Activated naive CD4-positive, alpha-beta T cell treated with anti-CD3 and anti-CD28 coated beads, Interleukin-2, amount 10 ng/mL, durations not matched to agents 7 days and 5 days (primary cell): ENCODE data around the gene CDH13.

Experiments
- CTCF ChIA-PET: fragments of 350-600 bp; sonication (Branson Sonifier 250); formaldehyde crosslinking; loops from one replicate; lab custom pipeline; 2021; ENCODE audit warnings: antibody characterized with exemption; lab: Charles Lee
- DNase-seq: peaks from one replicate; pipeline ENCODE4 v3.0.0-alpha.2; 2020
- H3K27ac Mint-ChIP-seq: one replicate; pipeline ENCODE4 v1.8.0; 2021; ENCODE audit warnings: mild to moderate bottlenecking, moderate library complexity, mixed read lengths
- H3K27me3 Mint-ChIP-seq: one replicate; pipeline ENCODE4 v1.8.0; 2021; ENCODE audit warnings: mild to moderate bottlenecking, mixed read lengths
- H3K36me3 Mint-ChIP-seq: one replicate; pipeline ENCODE4 v1.8.0; 2021; ENCODE audit warnings: mixed read lengths
- H3K4me1 Mint-ChIP-seq: one replicate; pipeline ENCODE4 v1.8.0; 2021; ENCODE audit warnings: mixed read lengths
- H3K4me3 Mint-ChIP-seq: one replicate; pipeline ENCODE4 v1.8.0; 2021; ENCODE audit warnings: mild to moderate bottlenecking, moderate library complexity, mixed read lengths
- H3K9me3 Mint-ChIP-seq: one replicate; pipeline ENCODE4 v1.8.0; 2021; ENCODE audit warnings: mixed read lengths

The CDH13 gene

DNA sequence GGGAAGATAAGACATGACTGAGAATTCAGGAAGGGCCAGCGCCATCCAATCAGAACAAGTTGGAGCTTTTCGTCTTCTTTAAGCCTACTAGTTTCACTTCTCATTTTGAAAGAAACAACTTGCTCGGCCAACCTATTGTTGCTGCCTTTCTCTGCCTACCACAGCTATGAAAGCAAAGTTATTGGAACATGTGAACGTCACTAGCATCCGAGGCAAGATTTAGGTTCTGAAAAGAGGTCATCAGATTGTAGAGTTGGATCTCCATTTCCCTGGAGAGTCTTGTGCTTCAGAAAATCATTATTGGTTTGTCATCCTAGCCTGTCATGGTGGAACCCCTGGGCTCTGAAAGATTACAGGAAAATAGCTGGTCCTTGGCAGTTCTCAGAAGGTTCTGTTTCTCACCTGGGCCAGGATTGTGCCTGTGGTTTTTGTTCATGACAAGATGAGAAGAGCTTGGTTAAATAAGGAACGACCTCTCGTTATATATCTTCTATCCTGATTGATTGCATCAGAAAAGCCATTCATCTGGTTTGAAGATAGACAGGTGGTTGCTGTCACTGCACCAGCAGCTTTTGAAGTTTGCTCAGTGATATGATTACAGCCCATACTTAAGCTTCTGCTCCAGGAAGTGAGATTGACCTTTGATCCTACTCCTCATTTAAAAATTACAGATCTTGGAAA is 25.3 kb downstream of the CDH13 start:
- peak; percentile 32 for DNase-seq
- no peaks in the 10 kb centered on the region for H3K9me3 Mint-ChIP-seq
- peaks cover 5% of the 10 kb centered on the region for H3K27me3 Mint-ChIP-seq
- peak overlapping the region; percentile 95 for H3K27ac Mint-ChIP-seq
- CTCF ChIA-PET: interaction anchor here (1.0 to 3.7 kb wide), 4 partner anchors 10 to 21 kb away, joined by 3 to 13 read pairs (median 7); no protein-coding TSS in a partner anchor
- H3K4me3 Mint-ChIP-seq: peak overlapping the region; percentile 45
- H3K36me3 Mint-ChIP-seq: no peaks in the 10 kb centered on the region
- peaks cover 78% of the 10 kb centered on the region for H3K4me1 Mint-ChIP-seq

DNA sequence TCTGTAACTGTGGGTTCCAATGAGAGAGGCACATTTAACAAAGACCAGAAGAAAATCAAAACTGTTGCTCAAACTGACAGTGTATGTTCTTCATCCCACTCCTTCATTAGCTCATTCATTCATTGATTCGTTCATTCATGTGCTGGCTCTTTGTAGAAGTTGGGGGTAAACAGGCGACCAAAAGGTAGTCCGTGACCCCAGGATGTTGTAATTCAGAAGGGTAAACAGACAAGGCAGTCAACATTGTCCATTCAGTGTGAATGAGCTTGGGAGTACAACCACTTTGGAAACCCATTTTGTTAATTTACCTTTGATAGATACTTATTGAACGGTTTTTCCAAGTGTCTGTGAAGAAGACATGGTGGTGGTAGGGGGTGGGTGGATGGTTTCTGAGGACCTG is 26.1 kb downstream of the CDH13 start:
- H3K36me3 Mint-ChIP-seq: no peaks in the 10 kb centered on the region
- no peaks in the 10 kb centered on the region for H3K27me3 Mint-ChIP-seq
- H3K27ac Mint-ChIP-seq: peak overlapping the region; percentile 95
- CTCF ChIA-PET: interaction anchor here (1.0 to 3.7 kb wide), 3 partner anchors 13 to 22 kb away, joined by 3 to 13 read pairs (median 9); no protein-coding TSS in a partner anchor
- H3K4me1 Mint-ChIP-seq: peaks cover 85% of the 10 kb centered on the region
- DNase-seq: no peak
- no peak overlapping the region for H3K4me3 Mint-ChIP-seq
- no peaks in the 10 kb centered on the region for H3K9me3 Mint-ChIP-seq

DNA sequence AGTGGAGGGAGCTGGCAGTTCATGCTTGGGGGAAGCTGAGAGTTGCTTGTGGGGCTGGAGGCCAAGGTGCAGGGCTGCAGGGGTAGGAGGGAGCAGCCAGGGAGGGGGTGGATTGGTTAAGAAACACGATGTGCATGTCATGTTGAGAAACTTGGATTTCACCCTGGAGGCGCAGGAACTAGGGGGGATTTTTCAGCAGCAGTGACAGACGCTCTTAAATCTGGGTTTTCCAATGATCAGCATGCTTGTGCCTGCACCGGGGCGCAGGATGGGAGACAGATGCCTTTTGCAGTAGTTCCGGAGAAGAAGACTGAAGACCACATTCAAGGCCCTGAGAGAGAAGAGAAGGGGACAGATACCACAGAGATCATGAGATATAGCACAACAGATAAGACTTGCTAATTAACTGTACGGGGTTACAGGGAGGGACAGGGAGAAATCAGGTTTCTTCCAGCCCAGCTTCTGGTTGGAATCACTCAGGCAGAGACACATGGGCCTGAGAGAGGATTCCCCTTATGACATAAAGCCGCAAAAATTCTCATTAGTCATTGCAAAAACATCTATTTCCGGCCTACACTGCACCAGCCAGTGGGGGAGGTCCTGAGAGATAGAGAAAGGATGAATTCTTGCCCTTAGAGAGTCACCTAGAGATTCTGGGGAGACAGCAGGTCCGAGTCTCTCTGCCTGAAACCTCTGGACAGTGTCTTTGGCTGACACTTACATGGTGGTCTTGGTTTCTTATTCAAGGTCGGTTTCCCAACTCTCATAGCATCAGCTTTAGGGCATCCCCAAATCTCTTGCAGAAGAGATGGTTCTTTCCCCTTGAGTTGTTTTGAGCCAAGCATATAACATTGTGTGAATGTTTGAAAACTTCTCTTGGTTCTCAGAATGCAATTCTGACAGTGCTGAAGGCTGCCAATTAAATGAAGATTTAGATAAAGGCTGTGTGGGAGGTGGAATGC is 27.1 kb downstream of the CDH13 start:
- peak; percentile 59 for DNase-seq
- Mint-ChIP-seq H3K27me3 (no peaks in the 10 kb centered on the region), H3K36me3 (no peaks in the 10 kb centered on the region), H3K4me3 (peak overlapping the region; percentile 25), H3K4me1 (peaks cover 95% of the 10 kb centered on the region), H3K27ac (peak overlapping the region; percentile 92), H3K9me3 (no peaks in the 10 kb centered on the region)
- CTCF ChIA-PET: interaction anchor here (1.7 to 3.7 kb wide), 3 partner anchors 14 to 18 kb away, joined by 9 to 13 read pairs (median 10); no protein-coding TSS in a partner anchor

DNA sequence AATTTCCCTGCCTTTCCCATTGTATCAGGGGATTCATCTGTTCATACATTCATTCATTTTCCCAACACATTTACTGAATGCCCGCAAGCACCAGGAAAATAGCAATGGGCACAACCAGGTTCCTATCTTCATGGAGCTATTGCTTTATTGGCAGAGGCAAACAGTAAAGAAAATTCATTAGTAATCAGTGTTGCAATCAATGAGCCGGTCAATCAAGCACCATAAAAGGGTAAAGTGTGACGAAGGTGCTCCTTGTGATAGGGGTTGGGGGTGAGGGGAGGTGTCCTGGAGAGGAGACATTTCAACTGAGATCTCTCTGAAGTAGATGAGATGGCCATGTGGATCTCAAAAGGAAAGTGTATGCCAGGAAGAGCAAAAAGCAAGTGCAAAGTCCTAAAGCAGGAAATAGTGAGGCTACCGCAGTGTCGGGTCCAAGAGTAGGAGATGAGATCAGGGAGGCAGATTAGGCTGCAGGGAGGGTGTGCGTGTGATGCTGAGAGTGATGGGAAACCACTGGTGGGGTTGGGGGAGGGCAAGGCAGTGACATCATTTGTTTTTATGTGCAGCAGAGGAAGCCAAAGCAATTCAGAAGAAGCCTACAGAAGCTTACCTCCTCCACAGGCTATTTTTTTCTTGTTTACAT is 28.4 kb downstream of the CDH13 start:
- H3K36me3 Mint-ChIP-seq: peaks cover under 1% of the 10 kb centered on the region
- H3K27me3 Mint-ChIP-seq: no peaks in the 10 kb centered on the region
- peak overlapping the region; percentile 92 for H3K27ac Mint-ChIP-seq
- CTCF ChIA-PET: interaction anchor here (0.6 to 2.0 kb wide), 4 partner anchors 15 to 1167 kb away, joined by 3 to 10 read pairs (median 5); no protein-coding TSS in a partner anchor
- peaks cover 97% of the 10 kb centered on the region for H3K4me1 Mint-ChIP-seq
- peak; percentile 89 for DNase-seq
- no peaks in the 10 kb centered on the region for H3K9me3 Mint-ChIP-seq
- peak overlapping the region; percentile 13 for H3K4me3 Mint-ChIP-seq

DNA sequence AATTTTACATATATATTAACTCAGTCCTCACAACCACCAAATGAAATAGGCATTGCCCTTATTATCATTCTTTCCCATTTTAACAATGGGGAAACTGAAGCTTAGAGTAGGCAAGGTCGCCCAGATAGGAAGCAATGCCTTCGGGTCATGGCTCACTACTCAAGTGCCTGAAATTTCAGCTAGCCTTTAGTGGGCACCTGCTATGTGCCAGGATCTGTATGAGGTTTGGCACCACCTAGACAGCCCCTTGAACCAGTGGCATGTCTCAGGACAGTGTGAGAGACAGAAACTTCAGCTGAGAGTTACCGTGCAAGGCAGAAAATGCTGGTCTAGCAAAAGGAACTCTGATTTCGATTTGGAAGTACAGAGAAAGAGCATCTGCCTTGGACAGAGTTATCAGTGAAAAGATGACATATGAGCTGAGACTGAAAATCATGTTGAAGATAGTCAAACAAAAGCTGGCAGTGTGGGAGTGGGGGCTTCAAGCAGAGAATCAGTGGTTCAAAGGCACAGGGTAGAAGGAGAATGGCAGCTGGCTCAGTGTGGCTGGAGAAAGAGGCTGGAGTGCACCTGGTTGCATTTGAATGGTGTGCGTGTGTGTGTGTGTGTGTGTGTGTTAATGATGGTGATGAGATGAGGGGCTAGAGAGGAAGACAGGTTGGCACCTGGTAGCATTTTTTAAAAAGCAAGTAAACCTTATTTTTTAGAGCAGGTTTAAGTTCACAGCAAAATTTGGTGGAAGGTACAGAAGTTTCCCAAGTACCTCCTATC is 29.1 kb downstream of the CDH13 start:
- peak overlapping the region; percentile 92 for H3K27ac Mint-ChIP-seq
- DNase-seq: no peak
- peak overlapping the region; percentile 6 for H3K4me3 Mint-ChIP-seq
- CTCF ChIA-PET: interaction anchor here (0.6 to 2.0 kb wide), 4 partner anchors 15 to 1167 kb away, joined by 3 to 10 read pairs (median 5); no protein-coding TSS in a partner anchor
- H3K36me3 Mint-ChIP-seq: peaks cover 3% of the 10 kb centered on the region
- H3K4me1 Mint-ChIP-seq: peaks cover 95% of the 10 kb centered on the region
- H3K27me3 Mint-ChIP-seq: no peaks in the 10 kb centered on the region
- H3K9me3 Mint-ChIP-seq: no peaks in the 10 kb centered on the region

DNA sequence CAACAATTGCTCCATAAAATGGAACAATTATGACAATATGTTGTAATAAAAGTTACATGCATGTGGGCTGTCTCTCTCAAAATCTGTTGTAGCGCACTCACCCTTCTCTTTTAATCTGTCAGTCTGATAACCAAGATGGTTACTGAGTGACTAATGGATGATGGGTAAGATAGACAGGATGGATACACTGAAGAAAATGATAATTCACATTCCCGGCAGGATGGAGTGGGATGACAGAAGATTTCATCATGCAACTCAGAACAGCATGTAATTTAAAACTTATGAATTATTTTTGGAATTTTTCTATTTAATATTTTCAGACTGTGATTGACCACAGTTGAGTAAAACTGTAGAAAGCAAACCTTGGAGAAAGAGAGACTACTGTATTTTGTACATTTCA is 30.5 kb downstream of the CDH13 start:
- no peak overlapping the region for H3K27ac Mint-ChIP-seq

DNA sequence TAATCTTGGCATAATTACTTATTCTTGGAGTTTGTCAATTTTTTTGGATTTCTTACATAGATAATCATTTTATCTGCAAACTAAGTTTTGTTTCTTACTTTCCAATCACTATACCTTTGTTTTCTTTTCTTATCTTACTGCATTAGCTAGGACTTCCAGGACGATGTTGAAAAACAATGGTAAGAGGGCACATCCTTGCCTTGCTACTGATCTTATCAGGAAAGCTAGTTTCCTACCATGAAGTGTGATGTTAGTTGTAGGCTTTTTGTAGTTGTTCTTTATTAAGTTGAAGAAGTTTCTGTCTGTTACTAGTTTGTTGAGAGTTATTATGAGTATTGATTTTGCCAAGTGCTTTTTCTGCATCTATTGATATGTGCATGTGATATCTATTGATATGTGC is 31.0 kb downstream of the CDH13 start:
- H3K27ac Mint-ChIP-seq: peak overlapping the region; percentile 1
- H3K36me3 Mint-ChIP-seq: peaks cover 3% of the 10 kb centered on the region
- no peak for DNase-seq
- H3K4me1 Mint-ChIP-seq: peaks cover 77% of the 10 kb centered on the region
- CTCF ChIA-PET: interaction anchor here (1.1 kb wide), 1 partner anchor 17 kb away, joined by 3 read pairs; no protein-coding TSS in a partner anchor
- no peak overlapping the region for H3K4me3 Mint-ChIP-seq
- no peaks in the 10 kb centered on the region for H3K27me3 Mint-ChIP-seq
- H3K9me3 Mint-ChIP-seq: no peaks in the 10 kb centered on the region

More for the DNA sequence above, 30.5 kb downstream of the CDH13 start:
- no peaks in the 10 kb centered on the region for H3K9me3 Mint-ChIP-seq
- DNase-seq: no peak
- H3K36me3 Mint-ChIP-seq: peaks cover 3% of the 10 kb centered on the region
- CTCF ChIA-PET: no interaction called here
- no peak overlapping the region for H3K4me3 Mint-ChIP-seq
- no peaks in the 10 kb centered on the region for H3K27me3 Mint-ChIP-seq
- peaks cover 83% of the 10 kb centered on the region for H3K4me1 Mint-ChIP-seq

DNA sequence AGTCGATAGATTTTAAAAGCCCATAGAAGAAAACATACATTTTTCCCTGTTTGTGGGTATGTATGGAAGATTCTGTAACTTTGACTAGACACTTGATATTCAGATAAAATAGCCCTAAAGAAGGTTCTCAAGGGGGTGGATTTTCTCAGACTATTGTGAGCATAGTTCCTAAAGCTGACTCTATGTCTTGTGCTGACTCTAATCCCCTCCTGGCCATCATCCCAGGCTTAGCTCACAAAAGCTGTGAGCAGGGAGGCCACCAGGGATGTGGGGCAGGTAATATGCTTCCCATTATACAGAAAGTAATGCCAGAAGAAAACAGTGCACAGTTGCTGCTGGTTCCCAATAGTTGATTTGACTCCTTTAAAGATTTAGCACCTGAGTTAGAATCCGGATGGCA is 32.0 kb downstream of the CDH13 start:
- Mint-ChIP-seq H3K4me3 (no peak overlapping the region), H3K4me1 (peaks cover 67% of the 10 kb centered on the region), H3K9me3 (no peaks in the 10 kb centered on the region), H3K36me3 (peaks cover 3% of the 10 kb centered on the region), H3K27me3 (peaks cover 4% of the 10 kb centered on the region), H3K27ac (no peak overlapping the region)
- no peak for DNase-seq
- CTCF ChIA-PET: interaction anchor here (1.1 kb wide), 1 partner anchor 18 kb away, joined by 3 read pairs; no protein-coding TSS in a partner anchor

DNA sequence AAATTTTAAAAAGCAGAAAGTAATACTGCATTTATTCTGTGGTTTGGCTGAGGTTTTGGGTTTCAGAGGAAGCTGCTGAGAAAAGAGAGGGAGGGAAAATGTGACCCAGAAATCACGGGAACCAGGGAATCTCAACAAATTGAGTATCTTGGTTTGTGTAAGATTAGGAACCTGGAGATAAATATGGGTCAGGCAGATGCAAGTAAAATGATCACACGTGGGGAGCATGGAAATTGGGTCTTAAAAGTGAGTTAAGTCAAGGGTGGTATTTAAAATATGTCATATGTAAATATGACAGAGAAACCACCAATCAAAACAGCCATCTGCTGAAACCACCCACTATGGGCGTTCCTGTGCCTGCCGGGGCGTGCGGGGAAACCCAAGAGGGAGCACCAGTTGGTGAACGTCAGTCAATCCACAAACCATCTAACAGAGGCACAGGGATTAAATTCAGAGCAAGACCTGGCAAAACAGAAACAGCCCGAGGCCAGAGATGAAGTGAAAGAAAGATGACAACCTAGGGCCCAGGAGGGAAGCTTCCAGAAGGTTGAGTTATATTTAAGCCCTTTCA is 33.4 kb downstream of the CDH13 start:
- Mint-ChIP-seq H3K4me1 (peaks cover 53% of the 10 kb centered on the region), H3K4me3 (no peak overlapping the region), H3K9me3 (no peaks in the 10 kb centered on the region), H3K36me3 (peaks cover 3% of the 10 kb centered on the region), H3K27me3 (peaks cover 10% of the 10 kb centered on the region), H3K27ac (peak overlapping the region; percentile 2)
- DNase-seq: peak; percentile 31
- CTCF ChIA-PET: no interaction called here

DNA sequence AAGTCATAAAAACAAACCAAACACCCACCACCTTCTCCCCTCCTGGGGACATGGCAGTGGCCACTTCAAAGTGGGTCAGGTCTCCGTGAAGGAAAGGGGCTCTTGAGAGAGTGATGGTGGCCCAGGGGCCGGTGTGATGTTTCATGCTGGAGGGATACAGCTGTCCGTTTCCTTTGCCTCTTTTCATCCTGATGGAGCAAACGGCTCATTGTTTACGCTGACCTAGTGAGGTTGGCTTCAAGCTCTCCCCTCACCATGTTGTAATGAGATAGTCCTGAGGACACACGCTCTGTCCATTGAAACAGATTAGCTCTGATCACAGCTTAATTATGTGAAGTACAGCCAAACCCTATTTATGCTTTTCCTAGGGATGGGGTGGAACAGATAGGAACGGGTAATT is 34.2 kb downstream of the CDH13 start:
- Mint-ChIP-seq H3K9me3 (no peaks in the 10 kb centered on the region), H3K27me3 (peaks cover 10% of the 10 kb centered on the region), H3K4me1 (peaks cover 45% of the 10 kb centered on the region), H3K4me3 (no peak overlapping the region), H3K27ac (no peak overlapping the region), H3K36me3 (peaks cover 3% of the 10 kb centered on the region)
- no peak for DNase-seq
- CTCF ChIA-PET: no interaction called here

DNA sequence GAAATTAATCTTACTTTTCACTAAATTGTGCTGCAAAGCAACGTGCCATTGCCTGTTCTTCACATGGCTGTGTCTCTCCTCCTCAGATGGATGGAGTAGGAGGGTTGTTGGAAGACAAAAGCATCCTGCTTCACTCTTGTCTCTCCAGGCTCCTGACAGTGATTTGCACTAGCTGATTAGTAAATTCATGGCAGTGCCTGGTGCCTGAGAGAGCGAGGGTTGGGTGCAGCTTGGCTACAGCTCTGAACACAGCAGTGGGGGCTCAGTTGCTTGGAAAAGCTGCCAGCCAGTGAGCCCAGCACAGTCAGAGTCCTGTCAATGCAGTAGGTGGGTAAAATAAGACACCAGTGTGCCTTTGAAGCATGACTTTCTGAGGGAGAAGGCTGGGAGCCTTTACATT is 37.4 kb downstream of the CDH13 start:
- DNase-seq: no peak
- H3K27me3 Mint-ChIP-seq: peaks cover 17% of the 10 kb centered on the region
- no peak overlapping the region for H3K4me3 Mint-ChIP-seq
- no peak overlapping the region for H3K27ac Mint-ChIP-seq
- peaks cover 13% of the 10 kb centered on the region for H3K4me1 Mint-ChIP-seq
- no peaks in the 10 kb centered on the region for H3K9me3 Mint-ChIP-seq
- CTCF ChIA-PET: interaction anchor here (0.5 kb wide), 1 partner anchor 907 kb away, joined by 3 read pairs; no protein-coding TSS in a partner anchor
- H3K36me3 Mint-ChIP-seq: peaks cover 3% of the 10 kb centered on the region

DNA sequence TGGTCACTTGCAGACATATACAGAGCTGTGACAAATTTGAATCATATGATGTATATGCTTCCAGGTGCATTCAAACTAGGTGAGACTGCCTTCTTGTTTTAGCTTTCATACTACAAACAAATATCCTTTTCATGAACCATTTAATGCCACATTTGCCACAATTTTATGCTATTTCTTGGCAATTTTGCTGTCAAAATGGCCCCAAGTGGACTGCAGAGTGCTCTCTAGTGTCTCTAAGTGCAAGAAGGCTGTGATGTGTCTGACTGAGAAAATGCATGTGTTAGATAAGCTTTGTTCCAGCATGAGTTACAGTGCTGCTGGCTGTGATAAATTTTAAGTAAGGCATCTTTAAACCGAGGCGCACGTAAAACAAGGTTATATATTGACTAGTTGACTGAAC is 38.3 kb downstream of the CDH13 start:
- CTCF ChIA-PET: no interaction called here
- no peaks in the 10 kb centered on the region for H3K9me3 Mint-ChIP-seq

DNA sequence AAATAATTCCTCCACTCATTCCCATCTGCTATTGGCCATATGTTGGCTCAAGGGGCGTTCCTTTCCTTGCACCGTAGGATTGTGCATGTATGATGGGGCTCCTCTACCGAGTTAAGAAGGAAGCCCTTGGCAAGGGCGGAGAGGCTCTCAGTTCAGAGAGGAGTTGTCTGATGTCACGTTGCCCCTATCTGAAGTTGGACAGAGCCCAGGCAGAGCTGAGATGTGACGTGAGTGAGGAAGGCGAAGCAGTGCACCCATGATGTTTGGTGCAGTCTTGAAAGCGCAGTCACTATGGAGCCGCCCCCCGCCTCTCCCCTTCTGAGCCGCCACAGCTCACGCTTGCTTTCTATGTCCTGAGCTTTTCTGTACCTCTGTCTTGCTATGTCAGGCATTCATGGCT is 40.7 kb downstream of the CDH13 start:
- CTCF ChIA-PET: interaction anchor here (7.2 kb wide), 1 partner anchor 25 kb away, joined by 75 read pairs; no protein-coding TSS in a partner anchor

More for the DNA sequence above, 38.3 kb downstream of the CDH13 start:
- no peak for DNase-seq
- Mint-ChIP-seq H3K27ac (no peak overlapping the region), H3K27me3 (peaks cover 17% of the 10 kb centered on the region), H3K4me1 (peaks cover 6% of the 10 kb centered on the region), H3K4me3 (no peak overlapping the region), H3K36me3 (peaks cover 3% of the 10 kb centered on the region)

More for the DNA sequence above, 40.7 kb downstream of the CDH13 start:
- no peak overlapping the region for H3K27ac Mint-ChIP-seq
- peaks cover 17% of the 10 kb centered on the region for H3K27me3 Mint-ChIP-seq
- no peak overlapping the region for H3K4me3 Mint-ChIP-seq
- DNase-seq: no peak
- H3K4me1 Mint-ChIP-seq: no peaks in the 10 kb centered on the region
- no peaks in the 10 kb centered on the region for H3K36me3 Mint-ChIP-seq
- H3K9me3 Mint-ChIP-seq: no peaks in the 10 kb centered on the region
